HG02678 (cell line): ENCODE results near the gene TLCD4.
"Not testable (repeated sequence)": the region's sequence is repeated elsewhere in the genome, so short reads cannot be mapped to it uniquely, and the experiment has no call there.

Experiments used
- ATAC-seq: cut with Tn5 transposase; IDR thresholded peaks from one replicate; pipeline ENCODE4 v1.9.1; 2021; ENCODE audit warnings: mild to moderate bottlenecking, moderate library complexity; ENCODE audit not compliant: unreplicated experiment

Gene TLCD4

DNA sequence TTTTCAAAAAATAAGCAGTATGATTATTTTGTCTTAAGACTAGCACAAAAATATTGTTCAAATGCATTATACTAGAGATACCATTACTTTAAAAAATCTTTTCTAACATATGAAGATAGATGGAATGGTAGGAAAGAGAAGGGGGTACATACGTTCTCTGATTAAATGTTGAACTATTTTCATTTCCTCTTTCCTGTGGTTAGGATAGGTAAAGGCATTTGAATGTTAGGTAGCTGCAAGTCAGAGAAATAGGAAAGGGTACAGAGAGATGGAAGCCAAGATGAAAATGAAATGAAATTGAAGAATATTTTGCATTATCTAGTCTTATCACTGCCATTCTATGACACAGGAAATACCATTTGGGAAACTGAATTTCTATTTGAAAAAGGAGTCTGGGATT lies 28.3 kb downstream of the TLCD4 start:
- ATAC-seq: no peak

DNA sequence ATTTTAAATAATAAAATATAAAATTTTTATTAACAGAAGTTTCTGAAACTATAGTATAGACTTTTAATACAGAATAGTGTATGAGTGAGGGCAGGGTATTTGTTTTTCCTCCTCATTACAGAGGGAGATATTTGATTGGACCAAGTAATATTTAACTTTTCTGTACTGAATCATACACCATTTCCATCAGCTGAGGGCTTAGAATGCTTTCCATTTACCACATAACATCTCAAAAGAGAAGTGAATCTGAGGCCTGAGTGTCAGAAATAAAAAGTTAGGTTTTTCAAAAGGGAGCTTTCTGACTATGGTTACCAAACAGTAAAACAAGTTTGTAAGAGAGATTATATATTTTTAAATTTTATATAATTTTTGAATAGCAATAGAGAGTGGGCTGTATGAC lies 29.5 kb downstream of the TLCD4 start:
- no peak for ATAC-seq

DNA sequence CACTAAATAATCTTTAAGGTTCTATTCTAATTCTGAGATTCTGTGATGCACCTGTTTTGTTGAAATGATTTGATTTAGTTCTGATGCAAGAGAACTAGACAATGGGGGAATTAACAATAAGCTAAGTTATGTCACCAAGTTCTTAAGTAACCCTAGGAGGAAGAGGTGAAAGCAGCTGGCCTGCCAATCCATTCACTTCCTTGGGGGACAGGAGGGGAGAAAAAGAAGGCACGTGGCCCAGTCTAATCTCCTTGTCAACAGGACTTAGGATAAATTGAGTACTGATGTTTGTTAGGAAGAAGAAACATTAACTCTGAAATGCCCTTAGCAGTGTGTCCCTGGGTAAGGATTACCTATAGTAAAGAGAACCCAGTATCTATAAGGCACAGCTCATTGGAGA lies 36.9 kb downstream of the TLCD4 start:
- no peak for ATAC-seq

DNA sequence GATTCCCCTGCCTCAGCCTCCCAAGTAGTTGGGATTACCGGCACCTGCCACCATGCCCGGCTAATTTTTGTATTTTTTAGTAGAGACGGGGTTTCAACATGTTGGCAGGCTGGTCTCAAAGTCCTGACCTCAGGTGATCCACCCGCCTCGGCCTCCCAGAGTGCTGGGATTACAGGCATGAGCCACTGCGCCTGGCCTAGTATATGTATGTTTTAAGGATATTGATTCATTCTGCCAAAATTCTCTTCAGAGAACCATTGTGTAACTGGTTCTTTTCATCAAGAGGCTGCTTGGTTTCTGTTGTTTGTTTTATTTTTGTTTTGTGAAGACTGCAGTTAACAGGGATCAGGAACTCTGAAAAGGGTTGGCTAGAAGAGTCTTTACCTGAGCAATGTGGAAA lies 48.4 kb downstream of the TLCD4 start:
- ATAC-seq: not testable (repeated sequence)
